HepG2 (cell line): ENCODE data around the gene ANP32B. TPM values are rescaled to one million over a fixed set of nuclear protein-coding genes. Genes with fewer than 3 reads are reported as not detected.
A peak's percentile ranks its signal among the peaks of the same experiment; 100 is the strongest.
"Not testable (repeated sequence)": the region's sequence is repeated elsewhere in the genome, so short reads cannot be mapped to it uniquely, and the experiment has no call there.

Source experiments
- ATAC-seq: fragments of 200-7000 bp; cut with Tn5 transposase; 3 replicates; pipeline ENCODE4 v1.9.1; 2020; ENCODE audit warnings: mild to moderate bottlenecking, moderate library complexity
- BruUV-seq: library from RNA; stranded (reverse); fragments of 400-500 nt; replicated peaks from 2 replicates; lab custom pipeline; 2021; lab: Mats Ljungman, UMichigan
- CTCF ChIA-PET: fragments of 300-600 bp; formaldehyde crosslinking; extraction: SDS; loops from one replicate; lab custom pipeline; 2021; ENCODE audit warnings: low total read pairs, inconsistent platforms, low intra/inter-chr PET ratio; lab: Yijun Ruan, JAX
- POLR2A ChIA-PET: fragments of 350-600 bp; sonication (Branson Sonifier 250); formaldehyde crosslinking; loops from one replicate; lab custom pipeline; 2020; ENCODE audit warnings: antibody characterized with exemption, inconsistent platforms; lab: Yijun Ruan, JAX
- DNase-seq: peaks from one replicate; pipeline ENCODE4 v3.0.0-alpha.2; 2015; ENCODE audit warnings: low spot score
- FAIRE-seq: peaks from 3 replicates; lab custom pipeline; 2011; peaks lifted over from hg19 to GRCh38; lab: Jason Lieb, UNC
- H2AFZ ChIP-seq: one replicate; pipeline ENCODE4 v1.6.1; 2011; ENCODE audit warnings: low read length, inconsistent platforms
- H3K27ac ChIP-seq: fragments of 300-600 bp; 3 replicates; pipeline ENCODE4 v1.8.0; 2011; ENCODE audit warnings: mixed run types, mild to moderate bottlenecking, mixed read lengths, low read length, inconsistent platforms; ENCODE audit not compliant: insufficient read depth; ENCODE audit errors: extremely low read length
- H3K27me3 ChIP-seq, 2 experiments: fragments of 200-600 bp in 1 of 2; 2 replicates in 1 of 2; 3 replicates in 1 of 2; pipeline versions ENCODE4 v1.6.0 to v1.8.0; 2011; ENCODE audit warnings: low read length in 2 of 2, mild to moderate bottlenecking in 2 of 2, moderate library complexity in 2 of 2, inconsistent platforms in 1 of 2; ENCODE audit not compliant: insufficient read depth in 2 of 2, control insufficient read depth in 1 of 2
- H3K36me3 ChIP-seq, 2 experiments: fragments of 200-600 bp in 1 of 2; replicated peaks in 1 of 2; 2 replicates in 1 of 2; 3 replicates in 1 of 2; pipeline versions ENCODE4 v1.5.1 to v1.8.0; 2011; ENCODE audit warnings: low read length in 2 of 2, inconsistent platforms in 1 of 2; ENCODE audit not compliant: insufficient read depth in 2 of 2, control insufficient read depth in 1 of 2
- H3K4me1 ChIP-seq: 2 replicates; pipeline ENCODE4 v1.5.1; 2012; ENCODE audit warnings: low read length, inconsistent platforms; ENCODE audit not compliant: insufficient read depth
- H3K4me2 ChIP-seq: 2 replicates; pipeline ENCODE4 v1.6.0; 2011; ENCODE audit warnings: low read depth, low read length, inconsistent platforms
- H3K4me3 ChIP-seq, 3 experiments: fragments of 200-600 bp in 1 of 3; sonication (generic), shearing (Covaris generic) in 1 of 3; replicated peaks in 1 of 3; 2 replicates each; pipeline ENCODE4 v1.5.1; 2011 to 2016; ENCODE audit warnings: low read length in 3 of 3, inconsistent platforms in 2 of 3, low read depth in 2 of 3, mild to moderate bottlenecking in 2 of 3, control low read depth in 1 of 3, mixed read lengths in 1 of 3; ENCODE audit not compliant: insufficient read depth in 1 of 3
- H3K79me2 ChIP-seq: one replicate; pipeline ENCODE4 v1.6.1; 2011; ENCODE audit warnings: low read length, inconsistent platforms; ENCODE audit not compliant: insufficient read depth
- H3K9ac ChIP-seq: 2 replicates; pipeline ENCODE4 v1.6.0; 2011; ENCODE audit warnings: mild to moderate bottlenecking, low read depth, low read length, inconsistent platforms; ENCODE audit not compliant: insufficient read depth
- H3K9me3 ChIP-seq: 2 replicates; pipeline ENCODE4 v1.5.1; 2012; ENCODE audit warnings: mild to moderate bottlenecking, low read length
- H4K20me1 ChIP-seq: 2 replicates; pipeline ENCODE4 v1.6.0; 2011; ENCODE audit warnings: inconsistent platforms, mild to moderate bottlenecking, low read length, moderate library complexity; ENCODE audit not compliant: insufficient read depth
- POLR2A ChIP-seq, 2 experiments: IDR thresholded peaks; 2 replicates each; pipeline ENCODE4 v1.6.1; 2011; ENCODE audit warnings: low read depth in 2 of 2, low read length in 2 of 2, mild to moderate bottlenecking in 1 of 2, moderate library complexity in 1 of 2; ENCODE audit not compliant: insufficient read depth in 1 of 2
- RBM22 ChIP-seq: fragments of 200-400 bp; formaldehyde crosslinking; optimal IDR thresholded peaks from 2 replicates; pipeline ENCODE3; 2017; ENCODE audit warnings: mild to moderate bottlenecking, low read length, moderate library complexity
- SYNCRIP ChIP-seq: fragments of 200-400 bp; formaldehyde crosslinking; IDR thresholded peaks from 2 replicates; pipeline ENCODE4 v1.6.1; 2018; ENCODE audit warnings: mild to moderate bottlenecking, low read depth, low read length; ENCODE audit not compliant: insufficient read depth
- whole genome bisulfite sequencing: methylation state at CpG from one replicate; pipeline ENCODE4 v1.1.6; 2017; ENCODE audit warnings: low lambda C conversion rate; 5-methylcytosine and 5-hydroxymethylcytosine counted together
- in situ Hi-C: cut with HindIII; loops from 2 replicates; pipeline ENCODE4 v1.10.0; 2017; ENCODE audit warnings: low pct_unique_long_range_greater_than_20kb; ENCODE audit not compliant: extremely low pct_ligation_motif_present
- intact Hi-C: fragments of 100-400 bp; cut with micrococcal nuclease; formaldehyde crosslinking; loops from one replicate; pipeline ENCODE4 v1.10.0; 2022; ENCODE audit not compliant: unreplicated experiment
- polyA plus RNA-seq, 8 experiments: library from polyadenylated mRNA; depleted of rRNA in 3 of 8; stranded (reverse) in 7 of 8; unstranded in 1 of 8; fragments of >200 nt; fragmentation: Illumina TruSeq in 4 of 8; extraction: Trizol in 4 of 8; gene quantifications; 2 replicates each; pipeline versions ENCODE4 v1.2.1 to v1.2.3, GENCODE V29; 2011 to 2016; ENCODE audit warnings: low read depth in 4 of 8, missing spikeins in 1 of 8, mixed read lengths in 1 of 8; ENCODE audit not compliant: insufficient read depth in 1 of 8
- total RNA-seq, 5 experiments: library from RNA; depleted of rRNA; stranded (reverse); fragments of >200 nt; fragmentation: Illumina TruSeq; extraction: Trizol; gene quantifications; 2 replicates each; pipeline ENCODE4 v1.2.3, GENCODE V29; 2016; ENCODE audit warnings: low read depth in 1 of 5

Gene ANP32B
- total and polyA plus RNA-seq, 2 of the 13 experiments (the other 11 are each of a cell fraction or from before 2014, with no cell fraction given), result 22.1 to 37.5 TPM

GRCh38 chr9:98019869-98020268, 36.7 kb downstream of the ANP32B start:
- 100% methylated on average over 5 of the region's 5 CpGs for WGBS
- CTCF ChIA-PET, H3K27ac ChIP-seq, ATAC-seq, H3K9ac ChIP-seq, H4K20me1 ChIP-seq, BruUV-seq, H3K4me2 ChIP-seq, intact Hi-C loops, FAIRE-seq, H3K9me3 ChIP-seq, H3K79me2 ChIP-seq, POLR2A ChIA-PET, H3K27me3 ChIP-seq, in situ Hi-C loops, H3K4me3 ChIP-seq, H3K4me1 ChIP-seq, H2AFZ ChIP-seq, DNase-seq: not testable (repeated sequence)
- TF ChIP-seq POLR2A (IDR thresholded peaks at IDR 0.05; ENCODE audit: insufficient read depth in 1 of 2, low read depth in 2 of 2, low read length in 2 of 2), result 0 out of 4 replicates have a peak, but pooled peaks of 1 of the 2 experiments have one; percentile 12
- peaks cover 8 to 42% of the 10 kb centered on the region in 2 experiments for H3K36me3 ChIP-seq

GRCh38 chr9:98020476-98021145, 37.5 kb downstream of the ANP32B start:
- FAIRE-seq (no peak), ATAC-seq (peak; percentile 27), DNase-seq (no peak)
- TF ChIP-seq SYNCRIP, result no peak
- peak; percentile 37 for TF ChIP-seq RBM22
- Histone ChIP-seq H3K4me2 (no peak overlapping the region), H3K4me1 (no peaks in the 10 kb centered on the region), H3K36me3 (peaks cover 8 to 35% of the 10 kb centered on the region in 2 experiments), H3K27me3 (no peaks in the 10 kb centered on the region), H3K9ac (no peak overlapping the region), H3K27ac (no peak overlapping the region), H2AFZ (no peak overlapping the region), H4K20me1 (no peaks in the 10 kb centered on the region), H3K4me3 (no peak overlapping the region), H3K9me3 (no peaks in the 10 kb centered on the region), H3K79me2 (no peaks in the 10 kb centered on the region)
- WGBS, result 96% methylated on average over 8 of the region's 8 CpGs
- intact Hi-C loops, result no loop called here
- ChIA-PET CTCF (no interaction called here), POLR2A (no interaction called here)
- BruUV-seq, result no TSS peak
- in situ Hi-C loops, result no loop called here
